Endothelial cell of umbilical vein (primary cell): ENCODE measurements around the gene CDH9. TPM values are rescaled to one million over a fixed set of nuclear protein-coding genes. Genes with fewer than 3 reads are reported as not detected.

Source experiments
- BruUV-seq: library from RNA; stranded (reverse); fragments of 400-500 nt; replicated peaks from 2 replicates; lab custom pipeline; 2021; lab: Mats Ljungman, UMichigan
- CTCF ChIA-PET: fragments of 300-600, 350-600 bp; sonication (Branson Sonifier 250); formaldehyde crosslinking; loops from one replicate; lab custom pipeline; 2021; ENCODE audit warnings: antibody characterized with exemption, inconsistent platforms; lab: Charles Lee
- POLR2A ChIA-PET: fragments of 300-600, 350-600 bp; sonication (Branson Sonifier 250); formaldehyde crosslinking; loops from one replicate; lab custom pipeline; 2021; ENCODE audit warnings: antibody characterized with exemption, inconsistent platforms; lab: Charles Lee
- DNase-seq: peaks from one replicate; pipeline ENCODE4 v3.0.0-alpha.2; 2011; ENCODE audit warnings: low read depth, low spot score
- FAIRE-seq: peaks from 2 replicates; lab custom pipeline; 2011; peaks lifted over from hg19 to GRCh38; lab: Jason Lieb, UNC
- H2AFZ ChIP-seq: 2 replicates; pipeline ENCODE4 v1.6.0; 2012; ENCODE audit warnings: low read depth, low read length, control low read depth, inconsistent platforms
- H3K27ac ChIP-seq: 2 replicates; pipeline ENCODE4 v1.5.1; 2011; ENCODE audit warnings: low read depth, mild to moderate bottlenecking, control low read depth, low read length, moderate library complexity; ENCODE audit not compliant: insufficient read depth
- H3K27me3 ChIP-seq, 2 experiments: 2 replicates each; pipeline versions ENCODE4 v1.6.0 to v1.6.1; 2011; ENCODE audit warnings: low read length in 2 of 2, mixed read lengths in 1 of 2; ENCODE audit not compliant: control insufficient read depth in 2 of 2, insufficient read depth in 2 of 2
- H3K36me3 ChIP-seq, 2 experiments: 2 replicates in 1 of 2; 3 replicates in 1 of 2; pipeline ENCODE4 v1.5.1; 2011; ENCODE audit warnings: low read length in 2 of 2, mild to moderate bottlenecking in 1 of 2, moderate library complexity in 1 of 2; ENCODE audit not compliant: control insufficient read depth in 2 of 2, insufficient read depth in 2 of 2; ENCODE audit errors: extremely low read depth in 1 of 2
- H3K4me1 ChIP-seq: 3 replicates; pipeline ENCODE4 v1.5.1; 2011; ENCODE audit warnings: mild to moderate bottlenecking, low read length; ENCODE audit not compliant: control insufficient read depth, insufficient read depth; ENCODE audit errors: extremely low read depth
- H3K4me2 ChIP-seq: 2 replicates; pipeline ENCODE4 v1.6.1; 2011; ENCODE audit warnings: low read length, control low read depth, mixed read lengths; ENCODE audit not compliant: insufficient read depth
- H3K4me3 ChIP-seq, 3 experiments: fragments of 200-600 bp in 1 of 3; sonication (generic), shearing (Covaris generic) in 1 of 3; replicated peaks in 1 of 3; 2 replicates each; pipeline ENCODE4 v1.5.1; 2011 to 2016; ENCODE audit warnings: control low read depth in 3 of 3, low read length in 3 of 3, mild to moderate bottlenecking in 2 of 3, inconsistent platforms in 1 of 3, low read depth in 1 of 3, moderate library complexity in 1 of 3; ENCODE audit not compliant: insufficient read depth in 1 of 3
- H3K79me2 ChIP-seq: 2 replicates; pipeline ENCODE4 v1.6.0; 2012; ENCODE audit warnings: low read length, inconsistent platforms; ENCODE audit not compliant: control insufficient read depth, insufficient read depth
- H3K9ac ChIP-seq: replicated peaks from 2 replicates; pipeline ENCODE3; 2011; ENCODE audit warnings: low read length, control low read depth; ENCODE audit not compliant: insufficient read depth; ENCODE audit errors: extremely low read depth
- H3K9me1 ChIP-seq: replicated peaks from 3 replicates; pipeline ENCODE4 v1.6.0; 2011; ENCODE audit warnings: mild to moderate bottlenecking, low read length; ENCODE audit not compliant: control insufficient read depth, insufficient read depth; ENCODE audit errors: extremely low read depth
- H3K9me3 ChIP-seq: replicated peaks from 2 replicates; pipeline ENCODE4 v1.5.1; 2012; ENCODE audit warnings: low read length, inconsistent platforms; ENCODE audit not compliant: control insufficient read depth, insufficient read depth
- H4K20me1 ChIP-seq: replicated peaks from 2 replicates; pipeline ENCODE3; 2011; ENCODE audit warnings: mild to moderate bottlenecking, low read length; ENCODE audit not compliant: control insufficient read depth, insufficient read depth; ENCODE audit errors: extremely low read depth
- CTCF ChIP-seq, 2 donors: IDR thresholded peaks; 1 replicate in 1 of 2; 2 replicates in 1 of 2; pipeline ENCODE4 v1.5.1; 2011; ENCODE audit warnings: low read length in 2 of 2, mild to moderate bottlenecking in 2 of 2, moderate library complexity in 2 of 2, control low read depth in 1 of 2, inconsistent platforms in 1 of 2, low read depth in 1 of 2; ENCODE audit not compliant: insufficient read depth in 1 of 2; ENCODE audit errors: extremely low read depth in 1 of 2
- EZH2 ChIP-seq: IDR thresholded peaks from 2 replicates; pipeline ENCODE4 v1.6.1; 2012; ENCODE audit warnings: borderline replicate concordance, low read depth, mild to moderate bottlenecking, moderate library complexity, low read length, inconsistent platforms; ENCODE audit not compliant: severe bottlenecking
- FOS ChIP-seq: IDR thresholded peaks from 2 replicates; pipeline ENCODE4 v1.6.1; 2011; ENCODE audit warnings: mild to moderate bottlenecking, low read length, moderate library complexity, borderline replicate concordance; ENCODE audit not compliant: insufficient read depth
- GATA2 ChIP-seq: IDR thresholded peaks from 2 replicates; pipeline ENCODE4 v1.7.0; 2011; ENCODE audit warnings: low read depth, mild to moderate bottlenecking, moderate library complexity, mixed read lengths, low read length; ENCODE audit not compliant: insufficient read length, insufficient read depth
- JUN ChIP-seq: IDR thresholded peaks from 2 replicates; pipeline ENCODE4 v1.6.1; 2011; ENCODE audit warnings: borderline replicate concordance, low read depth; ENCODE audit not compliant: insufficient read length, insufficient read depth
- MYC ChIP-seq: IDR thresholded peaks from one replicate; pipeline ENCODE4 v1.6.1; 2011; ENCODE audit warnings: mild to moderate bottlenecking, low read depth, low read length
- POLR2A ChIP-seq: IDR thresholded peaks from 2 replicates; pipeline ENCODE4 v1.6.1; 2012; ENCODE audit warnings: low read depth, mild to moderate bottlenecking, control low read depth, low read length
- POLR2AphosphoS5 ChIP-seq: IDR thresholded peaks from 2 replicates; pipeline ENCODE4 v1.6.1; 2012; ENCODE audit warnings: low read depth, mild to moderate bottlenecking, control low read depth, low read length, moderate library complexity; ENCODE audit not compliant: insufficient read depth
- dilution Hi-C: fragments of 300-500 bp; cut with MboI; formaldehyde crosslinking; loops from one replicate; pipeline ENCODE4 v1.15.0; 2019; ENCODE audit warnings: low sequenced_read_pairs; ENCODE audit not compliant: extremely low pct_ligation_motif_present
- intact Hi-C: fragments of 100-400 bp; cut with micrococcal nuclease; formaldehyde crosslinking; loops from one replicate; pipeline ENCODE4 v1.10.0; 2022
- polyA plus RNA-seq, 4 experiments: library from polyadenylated mRNA; depleted of rRNA in 3 of 4; stranded (reverse) in 3 of 4; unstranded in 1 of 4; fragments of >200 nt; gene quantifications; 2 replicates each; pipeline versions ENCODE4 v1.2.1 to v1.2.3, GENCODE V29; 2011 to 2012; ENCODE audit warnings: missing spikeins in 1 of 4
- total RNA-seq: library from RNA; stranded (reverse); gene quantifications from 2 replicates; pipeline ENCODE4 v1.2.3, GENCODE V29; 2021
- TF ChIP-seq, protein P1 (sequence below): IDR thresholded peaks from 2 replicates; pipeline ENCODE4 v1.6.1; 2011; ENCODE audit not compliant: insufficient read depth, insufficient read length

The CDH9 gene
- total and polyA plus RNA-seq, 2 donors (not counting 3 experiments of a cell fraction or from before 2014, with no cell fraction given) = not detected

DNA sequence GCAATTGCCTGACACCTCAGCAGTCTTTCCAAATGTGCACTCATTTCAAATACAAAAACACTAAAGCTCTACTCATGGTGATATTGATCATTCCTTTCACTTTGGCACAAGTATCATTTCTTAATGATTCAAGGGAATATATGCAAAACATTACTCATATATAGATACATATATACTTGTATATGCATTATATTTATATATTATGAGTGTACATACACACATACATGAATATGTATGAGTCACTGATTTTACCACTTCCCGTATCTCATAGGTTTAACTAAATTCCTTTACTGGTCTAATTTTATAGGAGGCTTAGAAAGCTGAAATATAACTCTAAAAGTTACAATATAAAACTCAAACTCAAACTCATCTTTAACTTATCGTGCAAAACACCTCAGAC lies 156.5 kb downstream of the CDH9 start:
- Histone ChIP-seq H3K27me3 (no peaks in the 10 kb centered on the region), H3K79me2 (no peaks in the 10 kb centered on the region), H2AFZ (no peak overlapping the region), H3K9me3 (peaks cover 5% of the 10 kb centered on the region), H3K4me1 (no peaks in the 10 kb centered on the region), H4K20me1 (no peaks in the 10 kb centered on the region), H3K27ac (no peak overlapping the region), H3K9me1 (no peaks in the 10 kb centered on the region), H3K4me3 (no peak overlapping the region), H3K4me2 (no peak overlapping the region), H3K36me3 (no peaks in the 10 kb centered on the region), H3K9ac (no peak overlapping the region)
- POLR2A ChIA-PET = no interaction called here
- DNase-seq (no peak), FAIRE-seq (no peak)
- dilution Hi-C loops = no loop called here
- BruUV-seq = no TSS peak
- intact Hi-C loops = no loop called here
- CTCF ChIA-PET = no interaction called here
- TF ChIP-seq EZH2 (no peak), JUN (no peak), FOS (no peak), POLR2AphosphoS5 (no peak), MYC (no peak), CTCF (IDR thresholded peaks at IDR 0.05; ENCODE audit: extremely low read depth in 1 of 2, insufficient read depth in 1 of 2, low read depth in 1 of 2, low read length in 2 of 2) (no peak), GATA2 (no peak), POLR2A (no peak)
- TF ChIP-seq, protein P1, sequence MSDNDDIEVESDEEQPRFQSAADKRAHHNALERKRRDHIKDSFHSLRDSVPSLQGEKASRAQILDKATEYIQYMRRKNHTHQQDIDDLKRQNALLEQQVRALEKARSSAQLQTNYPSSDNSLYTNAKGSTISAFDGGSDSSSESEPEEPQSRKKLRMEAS = no peak
